Esophagus muscularis mucosa (tissue), 4 donors: ENCODE results near the gene SOSTDC1.

ENCODE experiments used
- EP300 ChIP-seq: sonication (generic); formaldehyde crosslinking; IDR thresholded peaks from one replicate; pipeline ENCODE4 v1.6.1; 2017; ENCODE audit warnings: antibody characterized with exemption
- POLR2A ChIP-seq: fragments of 450-650 bp; IDR thresholded peaks from one replicate; pipeline ENCODE4 v1.6.1; 2017; ENCODE audit warnings: antibody characterized with exemption, moderate library complexity, mild to moderate bottlenecking, low read depth
- POLR2AphosphoS5 ChIP-seq, 2 donors: sonication (generic); formaldehyde crosslinking; IDR thresholded peaks; one replicate each; pipeline ENCODE4 v1.6.1; 2017; ENCODE audit warnings: antibody characterized with exemption in 2 of 2
- TF ChIP-seq, protein P1 (sequence below), 3 experiments: fragments of 200-600 bp in 2 of 3; fragments of 450-650 bp in 1 of 3; sonication (generic) in 2 of 3; IDR thresholded peaks; one replicate each; pipeline ENCODE4 v1.5.1; 2017 to 2019; ENCODE audit warnings: antibody characterized with exemption in 3 of 3, mild to moderate bottlenecking in 2 of 3, moderate library complexity in 1 of 3

DNA sequence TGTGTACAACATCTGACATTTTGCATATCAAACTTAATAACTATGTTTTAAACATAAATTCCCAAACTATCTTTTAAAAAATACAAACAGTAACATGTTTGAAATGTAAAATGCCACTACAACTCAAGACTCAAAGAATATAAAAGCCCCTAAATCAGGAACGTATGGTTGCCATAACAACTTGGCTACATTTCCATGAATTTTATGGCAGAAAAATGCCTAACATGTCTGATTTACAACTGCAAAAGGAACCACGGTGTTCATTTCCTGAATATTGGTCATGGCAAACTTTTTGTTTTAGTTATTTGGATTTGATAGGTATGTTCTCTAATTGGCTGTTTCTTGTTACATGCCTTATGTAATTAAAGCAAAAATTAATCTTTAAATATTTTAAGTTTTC, 2.0 kb downstream of the SOSTDC1 start:
- TF ChIP-seq, protein P1, sequence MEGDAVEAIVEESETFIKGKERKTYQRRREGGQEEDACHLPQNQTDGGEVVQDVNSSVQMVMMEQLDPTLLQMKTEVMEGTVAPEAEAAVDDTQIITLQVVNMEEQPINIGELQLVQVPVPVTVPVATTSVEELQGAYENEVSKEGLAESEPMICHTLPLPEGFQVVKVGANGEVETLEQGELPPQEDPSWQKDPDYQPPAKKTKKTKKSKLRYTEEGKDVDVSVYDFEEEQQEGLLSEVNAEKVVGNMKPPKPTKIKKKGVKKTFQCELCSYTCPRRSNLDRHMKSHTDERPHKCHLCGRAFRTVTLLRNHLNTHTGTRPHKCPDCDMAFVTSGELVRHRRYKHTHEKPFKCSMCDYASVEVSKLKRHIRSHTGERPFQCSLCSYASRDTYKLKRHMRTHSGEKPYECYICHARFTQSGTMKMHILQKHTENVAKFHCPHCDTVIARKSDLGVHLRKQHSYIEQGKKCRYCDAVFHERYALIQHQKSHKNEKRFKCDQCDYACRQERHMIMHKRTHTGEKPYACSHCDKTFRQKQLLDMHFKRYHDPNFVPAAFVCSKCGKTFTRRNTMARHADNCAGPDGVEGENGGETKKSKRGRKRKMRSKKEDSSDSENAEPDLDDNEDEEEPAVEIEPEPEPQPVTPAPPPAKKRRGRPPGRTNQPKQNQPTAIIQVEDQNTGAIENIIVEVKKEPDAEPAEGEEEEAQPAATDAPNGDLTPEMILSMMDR (IDR thresholded peaks at IDR 0.05) = no peak
- TF ChIP-seq POLR2A = no peak
- no peak for TF ChIP-seq EP300
- no peak for TF ChIP-seq POLR2AphosphoS5 (IDR thresholded peaks at IDR 0.05)
